ENCODE data around the gene PSEN2. TPM values are rescaled to one million over a fixed set of nuclear protein-coding genes. Genes with fewer than 3 reads are reported as not detected.
A peak's percentile ranks its signal among the peaks of the same experiment; 100 is the strongest.
"Not testable (repeated sequence)": the region's sequence is repeated elsewhere in the genome, so short reads cannot be mapped to it uniquely, and the experiment has no call there.

The PSEN2 gene
- total RNA-seq, 1 experiment from 2014 or later, result 17.4 TPM

- not testable (repeated sequence) for H3K23ac ChIP-seq (ENCODE audit: insufficient read length, low read depth, low read length); H3K4me1 ChIP-seq (ENCODE audit: insufficient read depth, low read length); H3K79me2 ChIP-seq (ENCODE audit: insufficient read depth, low read length); H2BK120ac ChIP-seq (ENCODE audit: low read depth, low read length, poor library complexity, severe bottlenecking); H3K27ac Mint-ChIP-seq; H2AK5ac ChIP-seq (ENCODE audit: insufficient read length, low read length); H3K4ac ChIP-seq (ENCODE audit: low read depth, low read length); H3K4me2 ChIP-seq (ENCODE audit: insufficient read depth, insufficient read length, low read length); H4K91ac ChIP-seq (ENCODE audit: insufficient read length, low read depth, low read length); H2BK15ac ChIP-seq (ENCODE audit: low read depth, low read length); H2BK5ac ChIP-seq (ENCODE audit: insufficient read length, low read length); H3K23me2 ChIP-seq (ENCODE audit: insufficient read length, low read depth, low read length, poor library complexity, severe bottlenecking); H3K27ac ChIP-seq (ENCODE audit: insufficient read length, low read depth, low read length); H3K4me1 Mint-ChIP-seq; H4K5ac ChIP-seq (ENCODE audit: insufficient read length, low read depth, low read length); H3K27me3 Mint-ChIP-seq (ENCODE audit: low read depth); H2AFZ ChIP-seq (ENCODE audit: low read length); DNase-seq; H3K36me3 Mint-ChIP-seq (ENCODE audit: insufficient read depth in 1 of 3, low read depth in 3 of 3); H2BK20ac ChIP-seq (ENCODE audit: low read depth, low read length, poor library complexity, severe bottlenecking); H4K8ac ChIP-seq (replicated peaks; ENCODE audit: insufficient read length, low read depth, low read length); H3K4me3 Mint-ChIP-seq; H3K9me3 ChIP-seq (ENCODE audit: control insufficient read depth, low read depth, low read length); H3T11ph ChIP-seq (ENCODE audit: low read length); H3K18ac ChIP-seq (ENCODE audit: insufficient read length, low read depth, low read length); H3K79me1 ChIP-seq (ENCODE audit: insufficient read depth, low read depth, low read length, poor library complexity, severe bottlenecking); H3K14ac ChIP-seq (ENCODE audit: insufficient read depth, low read length); H3K9ac ChIP-seq (ENCODE audit: extremely low read depth, insufficient read length, low read length); H2BK12ac ChIP-seq (ENCODE audit: insufficient read length, low read depth, low read length); H3K56ac ChIP-seq (ENCODE audit: insufficient read length, low read depth, low read length); H4K20me1 ChIP-seq (ENCODE audit: control insufficient read depth, insufficient read depth, insufficient read length); H3K27me3 ChIP-seq (ENCODE audit: insufficient read depth, low read length)
- WGBS (ENCODE audit: extremely low coverage, insufficient read length, low lambda C conversion rate), result no CpG with 5 or more reads among the region's 7 CpGs
- H3K9me3 Mint-ChIP-seq, result peaks cover 11 to 12% of the 10 kb centered on the region in 2 experiments
These were observed 35.0 kb upstream of the PSEN2 start for GRCh38 chr1:226835396-226835795.

GRCh38 chr1:226837966-226838365 lies 32.5 kb upstream of the PSEN2 start:
- not testable (repeated sequence) for H3K4ac ChIP-seq (ENCODE audit: low read depth, low read length); H2AFZ ChIP-seq (ENCODE audit: low read length); H3K9ac ChIP-seq (ENCODE audit: extremely low read depth, insufficient read length, low read length); H3K27ac ChIP-seq (ENCODE audit: insufficient read length, low read depth, low read length); H3K79me1 ChIP-seq (ENCODE audit: insufficient read depth, low read depth, low read length, poor library complexity, severe bottlenecking); H3T11ph ChIP-seq (ENCODE audit: low read length); H2BK15ac ChIP-seq (ENCODE audit: low read depth, low read length); H3K79me2 ChIP-seq (ENCODE audit: insufficient read depth, low read length); H2BK12ac ChIP-seq (ENCODE audit: insufficient read length, low read depth, low read length); DNase-seq; H3K4me2 ChIP-seq (ENCODE audit: insufficient read depth, insufficient read length, low read length); H3K4me1 ChIP-seq (ENCODE audit: insufficient read depth, low read length); H2BK5ac ChIP-seq (ENCODE audit: insufficient read length, low read length); H2BK120ac ChIP-seq (ENCODE audit: low read depth, low read length, poor library complexity, severe bottlenecking); H3K4me1 Mint-ChIP-seq; H3K9me3 ChIP-seq (ENCODE audit: control insufficient read depth, low read depth, low read length); H2AK5ac ChIP-seq (ENCODE audit: insufficient read length, low read length); H2BK20ac ChIP-seq (ENCODE audit: low read depth, low read length, poor library complexity, severe bottlenecking); H3K23me2 ChIP-seq (ENCODE audit: insufficient read length, low read depth, low read length, poor library complexity, severe bottlenecking); H4K91ac ChIP-seq (ENCODE audit: insufficient read length, low read depth, low read length); H3K27me3 ChIP-seq (ENCODE audit: insufficient read depth, low read length); H3K36me3 Mint-ChIP-seq (ENCODE audit: insufficient read depth in 1 of 3, low read depth in 3 of 3); H4K8ac ChIP-seq (replicated peaks; ENCODE audit: insufficient read length, low read depth, low read length); H4K20me1 ChIP-seq (ENCODE audit: control insufficient read depth, insufficient read depth, insufficient read length); H3K4me3 Mint-ChIP-seq; H3K18ac ChIP-seq (ENCODE audit: insufficient read length, low read depth, low read length); H4K5ac ChIP-seq (ENCODE audit: insufficient read length, low read depth, low read length); H3K56ac ChIP-seq (ENCODE audit: insufficient read length, low read depth, low read length); H3K27me3 Mint-ChIP-seq (ENCODE audit: low read depth); H3K23ac ChIP-seq (ENCODE audit: insufficient read length, low read depth, low read length); H3K14ac ChIP-seq (ENCODE audit: insufficient read depth, low read length)
- H3K27ac Mint-ChIP-seq, result peak overlapping the region in 1 of 3 experiments; percentile 59; a peak in 1 of 7 replicates
- H3K9me3 Mint-ChIP-seq, result peaks cover 11 to 12% of the 10 kb centered on the region in 2 experiments
- no CpG with 5 or more reads among the region's 2 CpGs for WGBS (ENCODE audit: extremely low coverage, insufficient read length, low lambda C conversion rate)
